Measurements from ENCODE around the gene EDIL3.
"Not testable (repeated sequence)": the region's sequence is repeated elsewhere in the genome, so short reads cannot be mapped to it uniquely, and the experiment has no call there.

The EDIL3 gene

DNA sequence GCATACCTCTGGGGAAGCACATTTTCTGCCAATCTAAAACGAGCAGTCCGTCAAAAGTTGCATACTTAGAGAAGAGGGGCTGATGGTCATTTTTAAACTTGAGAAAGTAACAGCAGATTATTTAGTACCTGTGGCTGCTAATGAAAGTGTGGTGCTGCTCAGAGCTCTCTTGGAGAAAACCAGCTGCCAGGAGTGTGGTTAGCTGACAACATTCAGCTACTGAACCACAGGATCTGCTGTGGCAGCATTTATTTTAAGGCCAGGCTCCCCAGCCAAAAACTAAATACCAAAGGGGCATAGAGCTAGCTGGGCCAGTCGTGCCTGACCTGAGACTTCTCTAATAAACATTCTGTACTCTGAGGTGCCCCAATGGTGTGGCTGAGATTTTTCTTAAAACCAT is 203.6 kb downstream of the EDIL3 start:
- H3K36me3 ChIP-seq (ENCODE audit: control insufficient read depth, insufficient read depth, low read length): no peaks in the 10 kb centered on the region
- 87 to 95% methylated on average over 2 to 3 of the region's 3 CpGs for WGBS, 2 experiments (ENCODE audit: insufficient coverage in 2 of 2)
- H3K4me1 ChIP-seq (ENCODE audit: control insufficient read depth, insufficient read depth, low read length, poor library complexity, severe bottlenecking): no peaks in the 10 kb centered on the region
- H3K27ac ChIP-seq (ENCODE audit: low read depth, low read length, severe bottlenecking): no peak overlapping the region
- no peak overlapping the region for H3K4me3 ChIP-seq (ENCODE audit: extremely low read depth, insufficient read depth, low read length, poor library complexity, severe bottlenecking)
- H3K9me3 ChIP-seq (ENCODE audit: control insufficient read depth, low read length): no peaks in the 10 kb centered on the region

GRCh38 chr5:84168841-84169240 is 215.8 kb downstream of the EDIL3 start:
- Histone ChIP-seq H3K27ac (ENCODE audit: low read depth, low read length, severe bottlenecking) (no peak overlapping the region), H3K9me3 (ENCODE audit: control insufficient read depth, low read length) (no peaks in the 10 kb centered on the region), H3K4me3 (ENCODE audit: extremely low read depth, insufficient read depth, low read length, poor library complexity, severe bottlenecking) (no peak overlapping the region), H3K36me3 (ENCODE audit: control insufficient read depth, insufficient read depth, low read length) (peaks cover 19% of the 10 kb centered on the region), H3K4me1 (ENCODE audit: control insufficient read depth, insufficient read depth, low read length, poor library complexity, severe bottlenecking) (no peaks in the 10 kb centered on the region)
- 73 to 78% methylated on average over 1 of the region's 2 CpGs for WGBS, 2 experiments (ENCODE audit: insufficient coverage in 2 of 2)

DNA sequence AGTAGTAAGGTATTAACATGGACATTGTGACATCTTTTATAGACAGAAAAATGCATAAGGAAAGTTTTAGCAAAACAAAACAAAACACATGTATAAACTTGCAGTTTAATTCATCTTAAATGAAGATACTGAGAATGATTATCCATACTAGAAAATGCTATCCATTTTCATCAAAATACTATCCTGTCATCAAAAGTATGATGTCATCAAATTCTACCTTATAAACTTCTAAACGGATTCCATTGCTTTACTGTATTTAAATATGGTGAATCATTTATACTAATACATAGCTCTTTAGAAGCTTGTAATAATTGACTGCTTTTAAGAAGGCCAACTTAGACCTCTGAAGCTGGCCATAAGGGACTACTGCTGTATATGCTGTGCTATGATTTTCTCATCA is 221.0 kb downstream of the EDIL3 start:
- peaks cover 5% of the 10 kb centered on the region for H3K36me3 ChIP-seq (ENCODE audit: control insufficient read depth, insufficient read depth, low read length)
- H3K4me3 ChIP-seq (ENCODE audit: extremely low read depth, insufficient read depth, low read length, poor library complexity, severe bottlenecking): no peak overlapping the region
- no CpG with 5 or more reads among the region's 1 CpG for WGBS, 2 experiments (ENCODE audit: insufficient coverage in 2 of 2)
- H3K9me3 ChIP-seq (ENCODE audit: control insufficient read depth, low read length): no peaks in the 10 kb centered on the region
- no peaks in the 10 kb centered on the region for H3K4me1 ChIP-seq (ENCODE audit: control insufficient read depth, insufficient read depth, low read length, poor library complexity, severe bottlenecking)
- no peak overlapping the region for H3K27ac ChIP-seq (ENCODE audit: low read depth, low read length, severe bottlenecking)

- Histone ChIP-seq H3K4me1 (ENCODE audit: control insufficient read depth, insufficient read depth, low read length, poor library complexity, severe bottlenecking) (no peaks in the 10 kb centered on the region), H3K9me3 (ENCODE audit: control insufficient read depth, low read length) (no peaks in the 10 kb centered on the region), H3K27ac (ENCODE audit: low read depth, low read length, severe bottlenecking) (no peak overlapping the region), H3K36me3 (ENCODE audit: control insufficient read depth, insufficient read depth, low read length) (peaks cover 5% of the 10 kb centered on the region), H3K4me3 (ENCODE audit: extremely low read depth, insufficient read depth, low read length, poor library complexity, severe bottlenecking) (no peak overlapping the region)
- WGBS, 2 experiments (ENCODE audit: insufficient coverage in 2 of 2): no CpG with 5 or more reads among the region's 1 CpG
These were observed 222.0 kb downstream of the EDIL3 start for GRCh38 chr5:84162695-84163094.

DNA sequence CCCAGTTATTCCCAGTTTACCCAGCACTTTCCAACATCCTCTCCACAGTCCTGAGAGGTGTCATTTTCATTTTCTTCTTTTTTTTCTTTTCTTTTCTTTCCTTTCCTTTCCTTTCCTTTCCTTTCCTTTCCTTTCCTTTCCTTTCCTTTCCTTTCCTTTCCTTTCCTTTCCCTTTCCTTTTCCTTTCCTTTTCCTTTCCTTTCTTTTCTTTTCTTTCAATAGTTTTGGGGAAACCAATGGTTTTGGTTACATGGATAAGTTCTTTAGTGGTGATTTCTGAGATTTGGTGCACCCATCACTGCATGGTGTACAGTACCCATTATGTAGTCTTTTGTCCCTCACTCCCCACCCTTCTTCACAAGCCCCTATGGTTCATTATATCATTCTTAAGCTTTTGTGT is 224.0 kb downstream of the EDIL3 start:
- not testable (repeated sequence) for H3K4me1 ChIP-seq (ENCODE audit: control insufficient read depth, insufficient read depth, low read length, poor library complexity, severe bottlenecking); H3K9me3 ChIP-seq (ENCODE audit: control insufficient read depth, low read length); H3K36me3 ChIP-seq (ENCODE audit: control insufficient read depth, insufficient read depth, low read length); H3K27ac ChIP-seq (ENCODE audit: low read depth, low read length, severe bottlenecking); H3K4me3 ChIP-seq (ENCODE audit: extremely low read depth, insufficient read depth, low read length, poor library complexity, severe bottlenecking)

GRCh38 chr5:84149094-84149493 is 235.6 kb downstream of the EDIL3 start:
- Histone ChIP-seq H3K9me3 (ENCODE audit: control insufficient read depth, low read length) (no peaks in the 10 kb centered on the region), H3K4me3 (ENCODE audit: extremely low read depth, insufficient read depth, low read length, poor library complexity, severe bottlenecking) (no peak overlapping the region), H3K4me1 (ENCODE audit: control insufficient read depth, insufficient read depth, low read length, poor library complexity, severe bottlenecking) (no peaks in the 10 kb centered on the region), H3K36me3 (ENCODE audit: control insufficient read depth, insufficient read depth, low read length) (no peaks in the 10 kb centered on the region), H3K27ac (ENCODE audit: low read depth, low read length, severe bottlenecking) (no peak overlapping the region)
- no CpG with 5 or more reads among the region's 3 CpGs for WGBS, 2 experiments (ENCODE audit: insufficient coverage in 2 of 2)

- no peaks in the 10 kb centered on the region for H3K36me3 ChIP-seq (ENCODE audit: control insufficient read depth, insufficient read depth, low read length)
- H3K4me3 ChIP-seq (ENCODE audit: extremely low read depth, insufficient read depth, low read length, poor library complexity, severe bottlenecking): no peak overlapping the region
- whole genome bisulfite sequencing, 2 experiments (ENCODE audit: insufficient coverage in 2 of 2): no CpG with 5 or more reads among the region's 2 CpGs
- no peaks in the 10 kb centered on the region for H3K4me1 ChIP-seq (ENCODE audit: control insufficient read depth, insufficient read depth, low read length, poor library complexity, severe bottlenecking)
- no peak overlapping the region for H3K27ac ChIP-seq (ENCODE audit: low read depth, low read length, severe bottlenecking)
- H3K9me3 ChIP-seq (ENCODE audit: control insufficient read depth, low read length): no peaks in the 10 kb centered on the region
These were observed 236.0 kb downstream of the EDIL3 start for GRCh38 chr5:84148651-84149050.

- H3K9me3 ChIP-seq (ENCODE audit: control insufficient read depth, low read length): no peaks in the 10 kb centered on the region
- H3K4me1 ChIP-seq (ENCODE audit: control insufficient read depth, insufficient read depth, low read length, poor library complexity, severe bottlenecking): no peaks in the 10 kb centered on the region
- H3K4me3 ChIP-seq (ENCODE audit: extremely low read depth, insufficient read depth, low read length, poor library complexity, severe bottlenecking): no peak overlapping the region
- H3K27ac ChIP-seq (ENCODE audit: low read depth, low read length, severe bottlenecking): no peak overlapping the region
- H3K36me3 ChIP-seq (ENCODE audit: control insufficient read depth, insufficient read depth, low read length): peaks cover 5% of the 10 kb centered on the region
- no CpG with 5 or more reads among the region's 5 CpGs for WGBS, 2 experiments (ENCODE audit: insufficient coverage in 2 of 2)
These were observed 247.1 kb downstream of the EDIL3 start for GRCh38 chr5:84137541-84137940.

GRCh38 chr5:84131372-84131771 is 253.3 kb downstream of the EDIL3 start:
- Histone ChIP-seq H3K9me3 (ENCODE audit: control insufficient read depth, low read length) (no peaks in the 10 kb centered on the region), H3K4me3 (ENCODE audit: extremely low read depth, insufficient read depth, low read length, poor library complexity, severe bottlenecking) (no peak overlapping the region), H3K27ac (ENCODE audit: low read depth, low read length, severe bottlenecking) (no peak overlapping the region), H3K36me3 (ENCODE audit: control insufficient read depth, insufficient read depth, low read length) (peaks cover 7% of the 10 kb centered on the region), H3K4me1 (ENCODE audit: control insufficient read depth, insufficient read depth, low read length, poor library complexity, severe bottlenecking) (no peaks in the 10 kb centered on the region)

DNA sequence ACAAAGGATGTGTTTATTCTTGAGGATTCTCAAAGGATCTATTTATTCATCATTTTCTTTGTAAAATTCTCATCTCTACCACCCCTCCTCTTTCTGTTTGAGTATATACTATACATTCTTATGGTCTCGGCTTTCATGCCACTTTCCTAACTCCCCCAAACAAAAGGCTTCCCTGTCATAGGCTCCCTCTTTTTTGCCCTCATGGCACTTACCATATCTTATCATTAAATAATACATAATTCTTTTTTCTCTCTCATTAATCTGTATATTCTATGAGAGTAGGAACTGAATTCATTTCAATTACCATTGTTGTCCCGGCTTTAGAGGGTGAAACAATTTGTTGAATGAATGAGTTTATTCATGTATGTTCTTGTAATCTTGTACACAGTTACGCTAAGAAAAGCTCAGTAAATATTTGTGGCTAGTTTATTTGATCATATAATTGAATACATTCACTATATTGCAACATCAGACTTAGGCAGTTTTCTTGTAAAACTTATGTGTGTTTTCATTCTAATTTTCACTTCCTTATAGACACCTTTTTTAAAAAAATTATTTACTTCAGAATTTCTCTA is 254.6 kb downstream of the EDIL3 start:
- no peak overlapping the region for H3K4me3 ChIP-seq (ENCODE audit: extremely low read depth, insufficient read depth, low read length, poor library complexity, severe bottlenecking)
- no peak overlapping the region for H3K27ac ChIP-seq (ENCODE audit: low read depth, low read length, severe bottlenecking)
- H3K9me3 ChIP-seq (ENCODE audit: control insufficient read depth, low read length): no peaks in the 10 kb centered on the region
- peaks cover 3% of the 10 kb centered on the region for H3K36me3 ChIP-seq (ENCODE audit: control insufficient read depth, insufficient read depth, low read length)
- 80% methylated on average over 1 of the region's 3 CpGs; no CpG with 5 or more reads in 1 of the 2 experiments for WGBS, 2 experiments (ENCODE audit: insufficient coverage in 2 of 2)
- H3K4me1 ChIP-seq (ENCODE audit: control insufficient read depth, insufficient read depth, low read length, poor library complexity, severe bottlenecking): no peaks in the 10 kb centered on the region

DNA sequence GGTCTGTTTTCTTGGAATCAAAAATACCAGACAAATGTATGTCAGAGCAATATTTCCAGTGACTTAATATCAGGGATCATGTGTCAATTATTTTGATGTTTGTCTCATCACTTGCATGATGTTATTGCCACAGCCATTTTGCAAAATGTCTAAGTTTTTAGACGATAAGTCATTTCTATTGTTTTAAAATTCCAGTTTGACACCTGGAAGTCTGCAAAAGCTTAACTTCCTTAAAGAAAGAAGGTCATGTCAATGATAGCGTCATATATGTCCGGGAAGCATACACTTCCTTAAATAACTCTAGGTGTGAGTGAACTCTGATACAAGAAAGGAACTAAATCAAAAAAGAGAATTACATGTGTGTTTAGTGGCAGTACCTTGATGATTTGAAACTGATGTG is 259.5 kb downstream of the EDIL3 start:
- WGBS, 2 experiments (ENCODE audit: insufficient coverage in 2 of 2): 90 to 100% methylated on average over 1 to 2 of the region's 3 CpGs
- H3K4me3 ChIP-seq (ENCODE audit: extremely low read depth, insufficient read depth, low read length, poor library complexity, severe bottlenecking): no peak overlapping the region
- no peaks in the 10 kb centered on the region for H3K4me1 ChIP-seq (ENCODE audit: control insufficient read depth, insufficient read depth, low read length, poor library complexity, severe bottlenecking)
- peaks cover 3% of the 10 kb centered on the region for H3K36me3 ChIP-seq (ENCODE audit: control insufficient read depth, insufficient read depth, low read length)
- H3K27ac ChIP-seq (ENCODE audit: low read depth, low read length, severe bottlenecking): no peak overlapping the region
- no peaks in the 10 kb centered on the region for H3K9me3 ChIP-seq (ENCODE audit: control insufficient read depth, low read length)

Data from mesodermal cell (in vitro differentiated cells).